ENCODE results near the gene TM6SF1. TPM values are rescaled to one million over a fixed set of nuclear protein-coding genes. Genes with fewer than 3 reads are reported as not detected.

TM6SF1 gene
- total RNA-seq, 1 experiment from 2014 or later: 0.79 TPM

DNA sequence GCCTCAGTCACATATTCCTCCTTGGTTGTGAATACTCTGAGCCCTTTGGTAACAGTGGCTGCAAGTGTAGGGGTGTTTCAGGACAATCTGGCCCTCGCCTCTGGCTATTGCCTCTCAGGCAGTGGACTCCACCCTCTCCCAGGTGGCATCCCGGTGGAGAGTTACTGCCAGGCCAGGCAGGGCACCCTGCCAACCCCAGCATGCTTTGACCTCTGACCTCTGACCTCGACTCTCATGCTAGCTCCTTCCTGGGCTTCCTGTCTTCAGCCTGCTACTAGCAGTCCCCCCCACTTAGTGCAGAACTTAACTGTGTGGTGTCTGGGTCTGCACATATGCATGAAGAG lies 5.5 kb downstream of the TM6SF1 start (continued):
- TF ChIP-seq, protein P1, sequence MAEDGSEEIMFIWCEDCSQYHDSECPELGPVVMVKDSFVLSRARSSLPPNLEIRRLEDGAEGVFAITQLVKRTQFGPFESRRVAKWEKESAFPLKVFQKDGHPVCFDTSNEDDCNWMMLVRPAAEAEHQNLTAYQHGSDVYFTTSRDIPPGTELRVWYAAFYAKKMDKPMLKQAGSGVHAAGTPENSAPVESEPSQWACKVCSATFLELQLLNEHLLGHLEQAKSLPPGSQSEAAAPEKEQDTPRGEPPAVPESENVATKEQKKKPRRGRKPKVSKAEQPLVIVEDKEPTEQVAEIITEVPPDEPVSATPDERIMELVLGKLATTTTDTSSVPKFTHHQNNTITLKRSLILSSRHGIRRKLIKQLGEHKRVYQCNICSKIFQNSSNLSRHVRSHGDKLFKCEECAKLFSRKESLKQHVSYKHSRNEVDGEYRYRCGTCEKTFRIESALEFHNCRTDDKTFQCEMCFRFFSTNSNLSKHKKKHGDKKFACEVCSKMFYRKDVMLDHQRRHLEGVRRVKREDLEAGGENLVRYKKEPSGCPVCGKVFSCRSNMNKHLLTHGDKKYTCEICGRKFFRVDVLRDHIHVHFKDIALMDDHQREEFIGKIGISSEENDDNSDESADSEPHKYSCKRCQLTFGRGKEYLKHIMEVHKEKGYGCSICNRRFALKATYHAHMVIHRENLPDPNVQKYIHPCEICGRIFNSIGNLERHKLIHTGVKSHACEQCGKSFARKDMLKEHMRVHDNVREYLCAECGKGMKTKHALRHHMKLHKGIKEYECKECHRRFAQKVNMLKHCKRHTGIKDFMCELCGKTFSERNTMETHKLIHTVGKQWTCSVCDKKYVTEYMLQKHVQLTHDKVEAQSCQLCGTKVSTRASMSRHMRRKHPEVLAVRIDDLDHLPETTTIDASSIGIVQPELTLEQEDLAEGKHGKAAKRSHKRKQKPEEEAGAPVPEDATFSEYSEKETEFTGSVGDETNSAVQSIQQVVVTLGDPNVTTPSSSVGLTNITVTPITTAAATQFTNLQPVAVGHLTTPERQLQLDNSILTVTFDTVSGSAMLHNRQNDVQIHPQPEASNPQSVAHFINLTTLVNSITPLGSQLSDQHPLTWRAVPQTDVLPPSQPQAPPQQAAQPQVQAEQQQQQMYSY (CRISPR knock-in tag; IDR thresholded peaks at IDR 0.05): no peak
- TF ChIP-seq NR1H2 (CRISPR knock-in tag; IDR thresholded peaks at IDR 0.05): no peak
- TF ChIP-seq ZNF423 (CRISPR knock-in tag; IDR thresholded peaks at IDR 0.05): no peak
- TF ChIP-seq, protein P2, sequence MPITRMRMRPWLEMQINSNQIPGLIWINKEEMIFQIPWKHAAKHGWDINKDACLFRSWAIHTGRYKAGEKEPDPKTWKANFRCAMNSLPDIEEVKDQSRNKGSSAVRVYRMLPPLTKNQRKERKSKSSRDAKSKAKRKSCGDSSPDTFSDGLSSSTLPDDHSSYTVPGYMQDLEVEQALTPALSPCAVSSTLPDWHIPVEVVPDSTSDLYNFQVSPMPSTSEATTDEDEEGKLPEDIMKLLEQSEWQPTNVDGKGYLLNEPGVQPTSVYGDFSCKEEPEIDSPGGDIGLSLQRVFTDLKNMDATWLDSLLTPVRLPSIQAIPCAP (CRISPR knock-in tag; IDR thresholded peaks at IDR 0.05): no peak
- TF ChIP-seq ZNF138 (CRISPR knock-in tag; conservative IDR thresholded peaks at IDR 0.05): no peak

GRCh38 chr15:83113881-83114674 lies 6.6 kb downstream of the TM6SF1 start:
- ChIA-PET CTCF (interaction anchor here (0.5 kb wide), 1 partner anchor 346 kb away, joined by 9 read pairs; no protein-coding TSS in a partner anchor), POLR2A (no interaction called here)
- no peak overlapping the region for H3K27ac Mint-ChIP-seq
- H3K9me3 Mint-ChIP-seq: peaks cover 10% of the 10 kb centered on the region
- H3K4me1 Mint-ChIP-seq: no peaks in the 10 kb centered on the region
- TF ChIP-seq TCF7 (CRISPR knock-in tag; IDR thresholded peaks at IDR 0.05; ENCODE audit: low read depth) (no peak), ELF4 (CRISPR knock-in tag; IDR thresholded peaks at IDR 0.05; ENCODE audit: low read depth) (no peak), CDX4 (CRISPR knock-in tag; IDR thresholded peaks at IDR 0.05; ENCODE audit: borderline replicate concordance) (no peak), FOXP1 (CRISPR knock-in tag; IDR thresholded peaks at IDR 0.05; ENCODE audit: borderline replicate concordance) (no peak), ZNF138 (CRISPR knock-in tag; conservative IDR thresholded peaks at IDR 0.05) (no peak), SMAD4 (CRISPR knock-in tag; IDR thresholded peaks at IDR 0.05) (no peak), ZNF396 (CRISPR knock-in tag; IDR thresholded peaks at IDR 0.05; ENCODE audit: borderline replicate concordance) (no peak), ZNF263 (CRISPR knock-in tag; IDR thresholded peaks at IDR 0.05; ENCODE audit: low read depth) (no peak), ESRRA (CRISPR knock-in tag; IDR thresholded peaks at IDR 0.05; ENCODE audit: borderline replicate concordance) (no peak), EMX1 (CRISPR knock-in tag; IDR thresholded peaks at IDR 0.05) (no peak), ZNF423 (CRISPR knock-in tag; IDR thresholded peaks at IDR 0.05) (no peak), ATF2 (CRISPR knock-in tag; IDR thresholded peaks at IDR 0.05; ENCODE audit: borderline replicate concordance, low read depth) (no peak), MYBL2 (CRISPR knock-in tag; IDR thresholded peaks at IDR 0.05) (no peak), KAT7 (CRISPR knock-in tag; IDR thresholded peaks at IDR 0.05; ENCODE audit: borderline replicate concordance) (no peak)
- TF ChIP-seq, protein P3, sequence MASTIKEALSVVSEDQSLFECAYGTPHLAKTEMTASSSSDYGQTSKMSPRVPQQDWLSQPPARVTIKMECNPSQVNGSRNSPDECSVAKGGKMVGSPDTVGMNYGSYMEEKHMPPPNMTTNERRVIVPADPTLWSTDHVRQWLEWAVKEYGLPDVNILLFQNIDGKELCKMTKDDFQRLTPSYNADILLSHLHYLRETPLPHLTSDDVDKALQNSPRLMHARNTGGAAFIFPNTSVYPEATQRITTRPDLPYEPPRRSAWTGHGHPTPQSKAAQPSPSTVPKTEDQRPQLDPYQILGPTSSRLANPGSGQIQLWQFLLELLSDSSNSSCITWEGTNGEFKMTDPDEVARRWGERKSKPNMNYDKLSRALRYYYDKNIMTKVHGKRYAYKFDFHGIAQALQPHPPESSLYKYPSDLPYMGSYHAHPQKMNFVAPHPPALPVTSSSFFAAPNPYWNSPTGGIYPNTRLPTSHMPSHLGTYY (CRISPR knock-in tag; IDR thresholded peaks at IDR 0.05): no peak
- TF ChIP-seq, protein P4, sequence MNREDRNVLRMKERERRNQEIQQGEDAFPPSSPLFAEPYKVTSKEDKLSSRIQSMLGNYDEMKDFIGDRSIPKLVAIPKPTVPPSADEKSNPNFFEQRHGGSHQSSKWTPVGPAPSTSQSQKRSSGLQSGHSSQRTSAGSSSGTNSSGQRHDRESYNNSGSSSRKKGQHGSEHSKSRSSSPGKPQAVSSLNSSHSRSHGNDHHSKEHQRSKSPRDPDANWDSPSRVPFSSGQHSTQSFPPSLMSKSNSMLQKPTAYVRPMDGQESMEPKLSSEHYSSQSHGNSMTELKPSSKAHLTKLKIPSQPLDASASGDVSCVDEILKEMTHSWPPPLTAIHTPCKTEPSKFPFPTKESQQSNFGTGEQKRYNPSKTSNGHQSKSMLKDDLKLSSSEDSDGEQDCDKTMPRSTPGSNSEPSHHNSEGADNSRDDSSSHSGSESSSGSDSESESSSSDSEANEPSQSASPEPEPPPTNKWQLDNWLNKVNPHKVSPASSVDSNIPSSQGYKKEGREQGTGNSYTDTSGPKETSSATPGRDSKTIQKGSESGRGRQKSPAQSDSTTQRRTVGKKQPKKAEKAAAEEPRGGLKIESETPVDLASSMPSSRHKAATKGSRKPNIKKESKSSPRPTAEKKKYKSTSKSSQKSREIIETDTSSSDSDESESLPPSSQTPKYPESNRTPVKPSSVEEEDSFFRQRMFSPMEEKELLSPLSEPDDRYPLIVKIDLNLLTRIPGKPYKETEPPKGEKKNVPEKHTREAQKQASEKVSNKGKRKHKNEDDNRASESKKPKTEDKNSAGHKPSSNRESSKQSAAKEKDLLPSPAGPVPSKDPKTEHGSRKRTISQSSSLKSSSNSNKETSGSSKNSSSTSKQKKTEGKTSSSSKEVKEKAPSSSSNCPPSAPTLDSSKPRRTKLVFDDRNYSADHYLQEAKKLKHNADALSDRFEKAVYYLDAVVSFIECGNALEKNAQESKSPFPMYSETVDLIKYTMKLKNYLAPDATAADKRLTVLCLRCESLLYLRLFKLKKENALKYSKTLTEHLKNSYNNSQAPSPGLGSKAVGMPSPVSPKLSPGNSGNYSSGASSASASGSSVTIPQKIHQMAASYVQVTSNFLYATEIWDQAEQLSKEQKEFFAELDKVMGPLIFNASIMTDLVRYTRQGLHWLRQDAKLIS (CRISPR knock-in tag; IDR thresholded peaks at IDR 0.05; ENCODE audit: borderline replicate concordance): no peak
- TF ChIP-seq, protein P5, sequence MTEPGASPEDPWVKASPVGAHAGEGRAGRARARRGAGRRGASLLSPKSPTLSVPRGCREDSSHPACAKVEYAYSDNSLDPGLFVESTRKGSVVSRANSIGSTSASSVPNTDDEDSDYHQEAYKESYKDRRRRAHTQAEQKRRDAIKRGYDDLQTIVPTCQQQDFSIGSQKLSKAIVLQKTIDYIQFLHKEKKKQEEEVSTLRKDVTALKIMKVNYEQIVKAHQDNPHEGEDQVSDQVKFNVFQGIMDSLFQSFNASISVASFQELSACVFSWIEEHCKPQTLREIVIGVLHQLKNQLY (CRISPR knock-in tag; IDR thresholded peaks at IDR 0.05): no peak
- TF ChIP-seq, protein P6, sequence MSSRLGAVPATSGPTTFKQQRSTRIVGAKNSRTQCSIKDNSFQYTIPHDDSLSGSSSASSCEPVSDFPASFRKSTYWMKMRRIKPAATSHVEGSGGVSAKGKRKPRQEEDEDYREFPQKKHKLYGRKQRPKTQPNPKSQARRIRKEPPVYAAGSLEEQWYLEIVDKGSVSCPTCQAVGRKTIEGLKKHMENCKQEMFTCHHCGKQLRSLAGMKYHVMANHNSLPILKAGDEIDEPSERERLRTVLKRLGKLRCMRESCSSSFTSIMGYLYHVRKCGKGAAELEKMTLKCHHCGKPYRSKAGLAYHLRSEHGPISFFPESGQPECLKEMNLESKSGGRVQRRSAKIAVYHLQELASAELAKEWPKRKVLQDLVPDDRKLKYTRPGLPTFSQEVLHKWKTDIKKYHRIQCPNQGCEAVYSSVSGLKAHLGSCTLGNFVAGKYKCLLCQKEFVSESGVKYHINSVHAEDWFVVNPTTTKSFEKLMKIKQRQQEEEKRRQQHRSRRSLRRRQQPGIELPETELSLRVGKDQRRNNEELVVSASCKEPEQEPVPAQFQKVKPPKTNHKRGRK (CRISPR knock-in tag; IDR thresholded peaks at IDR 0.05; ENCODE audit: borderline replicate concordance): no peak
- no peak overlapping the region for H3K4me3 Mint-ChIP-seq
- DNase-seq (ENCODE audit: low spot score): no peak
- no peaks in the 10 kb centered on the region for H3K36me3 Mint-ChIP-seq
- H3K27me3 Mint-ChIP-seq (ENCODE audit: low read depth): peaks cover 16% of the 10 kb centered on the region
- ATAC-seq: no peak
